ENCODE data around the gene RAP1A. TPM values are rescaled to one million over a fixed set of nuclear protein-coding genes. Genes with fewer than 3 reads are reported as not detected.

Gene RAP1A
- total RNA-seq = 10 to 100 TPM; 34.0 to 87.2 (median 57.7) TPM

DNA sequence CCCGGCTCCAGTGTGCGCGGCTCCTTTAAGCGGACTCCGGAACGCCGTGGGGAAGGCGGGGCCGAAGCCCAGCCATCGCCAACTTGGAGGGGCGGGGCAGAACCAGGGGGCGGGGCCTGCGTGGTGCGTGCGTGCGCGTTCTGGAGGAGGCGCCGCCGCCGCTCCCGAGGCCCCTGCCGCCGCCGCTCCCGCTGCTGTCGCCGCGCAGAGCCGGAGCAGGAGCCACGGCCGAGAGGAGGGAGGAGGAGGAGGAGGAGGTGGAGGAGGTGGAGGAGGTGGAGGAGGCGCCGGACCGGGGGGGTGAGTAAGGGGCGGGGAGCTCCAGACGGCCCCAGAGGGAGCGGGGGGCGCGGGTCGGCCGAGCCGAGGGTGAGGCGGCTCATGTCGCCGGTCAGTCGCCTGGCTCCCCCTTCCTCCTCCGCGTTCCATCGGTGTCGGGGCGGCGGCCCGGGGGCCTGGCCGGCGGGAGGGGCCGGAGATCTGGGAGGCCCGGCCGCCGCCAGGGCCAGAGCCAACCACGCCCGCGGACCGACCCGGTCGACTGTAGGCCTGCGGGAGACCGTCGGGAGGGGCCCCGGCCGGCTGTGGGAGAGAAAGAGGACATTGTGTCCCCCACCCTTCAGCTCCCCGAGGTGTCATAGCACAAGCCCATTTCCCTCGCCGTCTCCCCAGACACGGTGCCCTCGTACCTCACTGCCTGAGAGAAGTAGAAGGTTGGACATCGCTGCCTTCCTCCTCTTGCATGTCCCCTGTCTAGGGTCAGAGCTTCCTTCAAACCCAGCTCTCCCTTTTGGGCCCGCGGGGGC lies at the start of gene RAP1A:
Gene RAP1A (plus strand): TSS at position 155 of the 806 bp plus-strand sequence. CDS start 71,572 bp downstream, outside the sequence.
- Histone ChIP-seq H3K27me3 (no peaks in the 10 kb centered on the region), H3K27ac (peak within 1 kb of the TSS; percentile 97 to 100 (median 98)), H3K36me3 (no peaks in the 10 kb centered on the region), H3K9me3 (no peaks in the 10 kb centered on the region), H3K4me3 (peak within 1 kb of the TSS; percentile 62 to 99 (median 78)), H3K4me1 (peaks cover 10 to 62% (median 36%) of the 10 kb centered on the region in 4 donors)
- in situ Hi-C loops (cut with MboI; ENCODE audit: low pct_ligation_motif_present in 1 of 4, low pct_unique_long_range_greater_than_20kb in 1 of 4, low sequenced_read_pairs in 3 of 4) = loop anchor here in 1 of 4 donors (25.0 kb wide), 1 partner anchor 408 kb away; the partner anchor contains the start of gene DENND2D
- intact Hi-C loops (cut with DNase I; ENCODE audit: low total_unique reads) = no loop called here
- 1% methylated on average over 66 of the region's 79 CpGs; no CpG with 5 or more reads in 1 of the 2 donors for WGBS, 2 donors (ENCODE audit: low coverage in 1 of 2)
- DNase-seq = peak; percentile 98
- peak; percentile 89 for TF ChIP-seq POLR2A (IDR thresholded peaks at IDR 0.05)
- peak; percentile 88 to 95 (median 94) for TF ChIP-seq POLR2AphosphoS5 (IDR thresholded peaks at IDR 0.05)
- no peak for TF ChIP-seq EP300 (IDR thresholded peaks at IDR 0.05; ENCODE audit: low read depth)

DNA sequence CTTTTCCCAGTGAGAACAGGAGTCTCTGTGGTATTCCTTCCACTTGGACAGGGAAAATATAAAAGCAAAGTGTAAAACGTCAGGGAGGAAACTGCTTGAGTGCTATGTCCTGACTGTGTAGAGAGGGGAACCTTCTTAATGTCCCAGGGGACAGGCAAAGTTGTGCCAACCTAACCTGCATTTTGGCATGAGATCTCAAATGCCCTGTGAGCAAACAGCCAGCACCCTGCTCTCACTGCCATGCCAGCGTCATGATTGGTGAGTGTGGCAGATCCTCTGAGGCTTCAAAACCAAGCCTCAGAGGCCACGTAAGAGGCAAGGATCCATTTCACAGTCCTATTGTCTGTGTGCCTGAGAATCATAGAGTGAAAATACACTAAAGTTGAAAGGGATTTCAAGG lies 49.7 kb upstream of the RAP1A start:
- H3K27me3 ChIP-seq = no peaks in the 10 kb centered on the region
- TF ChIP-seq, protein P1, sequence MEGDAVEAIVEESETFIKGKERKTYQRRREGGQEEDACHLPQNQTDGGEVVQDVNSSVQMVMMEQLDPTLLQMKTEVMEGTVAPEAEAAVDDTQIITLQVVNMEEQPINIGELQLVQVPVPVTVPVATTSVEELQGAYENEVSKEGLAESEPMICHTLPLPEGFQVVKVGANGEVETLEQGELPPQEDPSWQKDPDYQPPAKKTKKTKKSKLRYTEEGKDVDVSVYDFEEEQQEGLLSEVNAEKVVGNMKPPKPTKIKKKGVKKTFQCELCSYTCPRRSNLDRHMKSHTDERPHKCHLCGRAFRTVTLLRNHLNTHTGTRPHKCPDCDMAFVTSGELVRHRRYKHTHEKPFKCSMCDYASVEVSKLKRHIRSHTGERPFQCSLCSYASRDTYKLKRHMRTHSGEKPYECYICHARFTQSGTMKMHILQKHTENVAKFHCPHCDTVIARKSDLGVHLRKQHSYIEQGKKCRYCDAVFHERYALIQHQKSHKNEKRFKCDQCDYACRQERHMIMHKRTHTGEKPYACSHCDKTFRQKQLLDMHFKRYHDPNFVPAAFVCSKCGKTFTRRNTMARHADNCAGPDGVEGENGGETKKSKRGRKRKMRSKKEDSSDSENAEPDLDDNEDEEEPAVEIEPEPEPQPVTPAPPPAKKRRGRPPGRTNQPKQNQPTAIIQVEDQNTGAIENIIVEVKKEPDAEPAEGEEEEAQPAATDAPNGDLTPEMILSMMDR (IDR thresholded peaks at IDR 0.05) = no peak
- no peak for TF ChIP-seq POLR2A (IDR thresholded peaks at IDR 0.05)
- no peaks in the 10 kb centered on the region for H3K9me3 ChIP-seq
- H3K4me3 ChIP-seq = no peak overlapping the region
- in situ Hi-C loops (cut with MboI; ENCODE audit: low pct_ligation_motif_present in 1 of 4, low pct_unique_long_range_greater_than_20kb in 1 of 4, low sequenced_read_pairs in 3 of 4) (no loop called here), intact Hi-C loops (cut with DNase I; ENCODE audit: low total_unique reads) (no loop called here)
- no peak for DNase-seq
- H3K27ac ChIP-seq = no peak overlapping the region
- H3K36me3 ChIP-seq = no peaks in the 10 kb centered on the region
- peaks cover 0 to 12% (median 6%) of the 10 kb centered on the region in 4 donors for H3K4me1 ChIP-seq
- WGBS, 2 donors (ENCODE audit: low coverage in 1 of 2) = 59 to 63% methylated on average over 2 to 3 of the region's 3 CpGs

DNA sequence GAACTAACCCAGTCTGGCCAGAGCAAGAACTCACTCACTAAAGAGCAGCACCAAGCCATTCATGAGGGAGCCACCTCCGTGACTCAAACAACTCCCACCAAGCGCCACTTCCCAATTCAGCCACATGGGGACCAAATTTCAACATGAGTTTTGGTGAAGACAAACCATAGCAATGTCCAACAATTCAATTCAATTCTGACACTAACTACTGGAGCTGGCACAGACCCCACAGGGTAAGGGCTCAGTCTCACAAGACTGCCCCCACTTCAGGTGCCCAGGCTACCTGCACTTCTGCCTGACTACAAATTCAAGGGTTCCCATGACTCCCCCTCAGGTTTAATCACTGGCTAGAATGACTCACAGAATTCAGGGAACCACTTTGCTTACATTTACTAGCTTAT lies 48.8 kb upstream of the RAP1A start:
- no peaks in the 10 kb centered on the region for H3K36me3 ChIP-seq
- H3K27ac ChIP-seq = no peak overlapping the region
- H3K4me1 ChIP-seq = peaks cover 0 to 12% (median 6%) of the 10 kb centered on the region in 4 donors
- H3K4me3 ChIP-seq = no peak overlapping the region
- no peaks in the 10 kb centered on the region for H3K9me3 ChIP-seq
- intact Hi-C loops (cut with DNase I; ENCODE audit: low total_unique reads) = no loop called here
- DNase-seq = peak; percentile 14
- WGBS, 2 donors (ENCODE audit: low coverage in 1 of 2) = 60 to 77% methylated on average over 1 to 2 of the region's 2 CpGs
- no peak for TF ChIP-seq EP300 (IDR thresholded peaks at IDR 0.05; ENCODE audit: low read depth)
- TF ChIP-seq POLR2A (IDR thresholded peaks at IDR 0.05) = no peak
- TF ChIP-seq, protein P1 (IDR thresholded peaks at IDR 0.05) = peak; percentile 13 to 24 (median 17)
- no peaks in the 10 kb centered on the region for H3K27me3 ChIP-seq
- in situ Hi-C loops (cut with MboI; ENCODE audit: low pct_ligation_motif_present in 1 of 4, low pct_unique_long_range_greater_than_20kb in 1 of 4, low sequenced_read_pairs in 3 of 4) = no loop called here

DNA sequence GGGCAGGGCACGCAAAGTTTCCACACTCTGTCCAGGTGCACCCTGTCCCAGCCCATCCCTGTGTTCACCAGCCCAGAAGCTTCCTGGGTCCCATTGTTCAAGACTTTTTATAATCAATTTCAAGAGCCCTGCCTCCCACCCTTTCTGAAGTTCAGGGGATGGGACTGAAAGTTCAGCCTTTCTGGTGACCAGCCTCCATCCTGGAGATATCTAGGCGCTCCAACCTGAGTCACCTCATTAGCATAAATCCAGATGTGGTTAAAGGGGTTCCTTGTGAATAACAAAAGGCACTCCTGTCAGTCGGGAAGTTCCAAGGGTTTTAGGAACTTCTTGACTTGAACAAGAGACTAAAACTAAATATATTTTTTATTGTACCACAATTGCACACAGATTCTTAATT lies 48.4 kb upstream of the RAP1A start:
- peaks cover 3 to 17% (median 6%) of the 10 kb centered on the region in 4 donors for H3K4me1 ChIP-seq
- no peak overlapping the region for H3K27ac ChIP-seq
- intact Hi-C loops (cut with DNase I; ENCODE audit: low total_unique reads) = no loop called here
- no peaks in the 10 kb centered on the region for H3K27me3 ChIP-seq
- TF ChIP-seq POLR2A (IDR thresholded peaks at IDR 0.05) (no peak), POLR2AphosphoS5 (IDR thresholded peaks at IDR 0.05) (no peak), EP300 (IDR thresholded peaks at IDR 0.05; ENCODE audit: low read depth) (no peak)
- TF ChIP-seq, protein P1 (IDR thresholded peaks at IDR 0.05) = no peak
- no peak for DNase-seq
- in situ Hi-C loops (cut with MboI; ENCODE audit: low pct_ligation_motif_present in 1 of 4, low pct_unique_long_range_greater_than_20kb in 1 of 4, low sequenced_read_pairs in 3 of 4) = no loop called here
- H3K9me3 ChIP-seq = no peaks in the 10 kb centered on the region
- WGBS, 2 donors (ENCODE audit: low coverage in 1 of 2) = 80 to 90% methylated on average over 1 to 3 of the region's 3 CpGs
- H3K4me3 ChIP-seq = no peak overlapping the region
- no peaks in the 10 kb centered on the region for H3K36me3 ChIP-seq

All from transverse colon (tissue), 4 donors.